Activated CD4-positive, alpha-beta memory T cell treated with anti-CD3 and anti-CD28 coated beads for 36 hours (primary cell): Measurements from ENCODE around the gene C1orf50. TPM values are rescaled to one million over a fixed set of nuclear protein-coding genes. Genes with fewer than 3 reads are reported as not detected.
"Not testable (repeated sequence)": the region's sequence is repeated elsewhere in the genome, so short reads cannot be mapped to it uniquely, and the experiment has no call there.

Experiments used
- CTCF ChIA-PET: fragments of 350-600 bp; sonication (Branson Sonifier 250); formaldehyde crosslinking; loops from one replicate; lab custom pipeline; 2021; ENCODE audit warnings: antibody characterized with exemption, inconsistent platforms; lab: Charles Lee
- POLR2A ChIA-PET: fragments of 350-600 bp; sonication (Branson Sonifier 250); formaldehyde crosslinking; loops from one replicate; lab custom pipeline; 2021; ENCODE audit warnings: antibody characterized with exemption; lab: Charles Lee
- DNase-seq: peaks from one replicate; pipeline ENCODE4 v3.0.0-alpha.2; 2020
- H3K27ac Mint-ChIP-seq: one replicate; pipeline ENCODE4 v1.8.0; 2021; ENCODE audit warnings: mixed read lengths
- H3K27me3 Mint-ChIP-seq: one replicate; pipeline ENCODE4 v1.8.0; 2021; ENCODE audit warnings: mixed read lengths
- H3K36me3 Mint-ChIP-seq: one replicate; pipeline ENCODE4 v1.8.0; 2021; ENCODE audit warnings: mixed read lengths
- H3K4me1 Mint-ChIP-seq: one replicate; pipeline ENCODE4 v1.8.0; 2021; ENCODE audit warnings: low read depth, mixed read lengths
- H3K4me3 Mint-ChIP-seq: one replicate; pipeline ENCODE4 v1.8.0; 2021; ENCODE audit warnings: mild to moderate bottlenecking, mixed read lengths
- H3K9me3 Mint-ChIP-seq: one replicate; pipeline ENCODE4 v1.8.0; 2021; ENCODE audit warnings: mixed read lengths
- intact Hi-C: fragments of 100-400 bp; cut with micrococcal nuclease; formaldehyde crosslinking; loops from one replicate; pipeline ENCODE4 v1.15.1; 2023
- total RNA-seq, 2 experiments: library from RNA; stranded (reverse); gene quantifications; one replicate each; pipeline ENCODE4 v1.2.3, GENCODE V29; 2021

The C1orf50 gene
- total RNA-seq, 2 experiments from 2014 or later: 5.6 to 7.6 TPM

DNA sequence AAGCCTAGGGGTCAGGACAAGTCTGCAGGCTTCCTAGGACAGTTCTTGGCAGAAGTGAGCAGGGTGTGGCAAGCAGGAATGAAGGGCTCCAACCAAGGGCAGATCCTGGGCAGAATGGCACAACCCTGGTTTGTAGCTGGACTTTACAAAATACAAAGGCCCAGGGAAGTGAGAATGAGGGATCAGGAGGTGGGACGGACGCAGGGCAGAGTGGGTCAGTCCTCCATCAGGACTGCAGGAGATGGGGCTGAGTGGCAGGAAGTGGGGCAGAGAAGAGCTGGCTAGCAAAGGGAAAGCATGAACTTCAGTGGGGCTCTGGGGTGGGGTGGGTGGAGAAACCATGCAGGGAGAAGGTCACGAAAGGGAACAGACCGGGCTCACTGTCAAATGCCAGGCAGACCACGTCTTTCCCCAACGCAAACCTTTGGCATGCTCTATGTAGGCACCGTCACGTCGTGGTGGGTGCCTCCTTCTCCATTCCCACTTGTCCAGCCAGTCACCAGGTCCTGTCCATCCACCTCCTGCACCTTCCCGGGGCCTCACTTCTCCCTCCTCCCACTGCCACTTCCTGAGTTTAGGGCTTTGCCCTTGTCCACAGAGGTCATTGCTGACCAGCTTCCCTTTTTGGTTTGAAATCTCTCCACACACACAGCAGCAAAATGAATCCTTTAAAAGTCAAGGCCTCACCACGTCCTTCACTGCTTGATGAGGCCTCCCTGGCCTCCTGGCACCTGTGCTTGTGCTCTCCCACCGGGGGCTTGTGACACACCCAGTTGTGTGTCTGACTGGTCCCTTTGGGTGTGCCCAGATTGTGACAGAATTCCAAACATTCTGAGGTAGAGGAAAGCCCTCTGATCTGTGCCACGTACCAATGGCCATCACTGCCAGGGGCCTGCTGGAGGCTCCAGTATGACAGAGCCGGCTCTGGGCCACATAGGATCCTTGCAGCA is 18.3 kb upstream of the C1orf50 start:
- ChIA-PET CTCF (interaction anchor here (0.8 to 4.9 kb wide), 4 partner anchors 8 to 171 kb away, joined by 3 to 30 read pairs (median 8); no protein-coding TSS in a partner anchor), POLR2A (interaction anchor here (1.0 kb wide), 1 partner anchor 18 kb away, joined by 3 read pairs; the partner anchor contains the start of genes C1orf50 and P3H1)
- DNase-seq: no peak
- Mint-ChIP-seq H3K27ac (no peak overlapping the region), H3K4me1 (no peaks in the 10 kb centered on the region), H3K9me3 (no peaks in the 10 kb centered on the region), H3K4me3 (no peak overlapping the region), H3K27me3 (no peaks in the 10 kb centered on the region), H3K36me3 (peaks cover 38% of the 10 kb centered on the region)
- intact Hi-C loops: loop anchor here (5.0 kb wide), 1 partner anchor 171 kb away; no protein-coding TSS in a partner anchor

- Mint-ChIP-seq H3K4me1 (no peaks in the 10 kb centered on the region), H3K27me3 (no peaks in the 10 kb centered on the region), H3K27ac (no peak overlapping the region), H3K36me3 (peaks cover 47% of the 10 kb centered on the region), H3K9me3 (no peaks in the 10 kb centered on the region), H3K4me3 (no peak overlapping the region)
- ChIA-PET POLR2A (no interaction called here), CTCF (interaction anchor here (1.6 kb wide), 1 partner anchor 9 kb away, joined by 4 read pairs; no protein-coding TSS in a partner anchor)
- no peak for DNase-seq
- intact Hi-C loops: no loop called here
Observed at GRCh38 chr1:42750041-42750440, 17.0 kb upstream of the C1orf50 start.

DNA sequence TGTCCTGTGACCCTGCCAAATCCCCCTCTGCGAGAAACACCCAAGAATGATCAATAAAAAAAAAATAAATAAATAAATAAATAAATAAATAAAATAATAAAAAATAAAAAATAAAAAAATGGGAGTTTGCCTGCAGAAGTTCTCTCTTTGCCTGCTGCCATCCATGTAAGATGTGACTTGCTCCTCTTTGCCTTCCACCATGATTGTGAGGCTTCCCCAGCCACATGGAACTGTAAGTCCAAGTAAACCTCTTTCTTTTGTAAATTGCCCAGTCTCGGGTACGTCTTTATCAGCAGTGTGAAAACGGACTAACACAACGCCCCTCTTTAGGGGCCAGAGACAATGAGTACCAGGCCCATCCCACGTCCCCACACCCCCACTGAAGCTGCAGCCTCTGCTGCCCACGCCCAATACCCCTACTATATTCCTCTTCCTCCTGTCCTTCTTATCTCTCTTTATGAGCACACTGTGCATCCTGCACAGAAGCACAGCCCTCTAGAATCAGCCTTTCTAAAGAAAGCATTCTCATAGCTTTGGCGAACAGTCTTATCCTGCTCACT is 15.5 kb upstream of the C1orf50 start:
- peaks cover 58% of the 10 kb centered on the region for H3K36me3 Mint-ChIP-seq
- H3K27me3 Mint-ChIP-seq, POLR2A ChIA-PET, CTCF ChIA-PET, intact Hi-C loops, DNase-seq, H3K9me3 Mint-ChIP-seq, H3K4me1 Mint-ChIP-seq, H3K4me3 Mint-ChIP-seq, H3K27ac Mint-ChIP-seq: not testable (repeated sequence)

DNA sequence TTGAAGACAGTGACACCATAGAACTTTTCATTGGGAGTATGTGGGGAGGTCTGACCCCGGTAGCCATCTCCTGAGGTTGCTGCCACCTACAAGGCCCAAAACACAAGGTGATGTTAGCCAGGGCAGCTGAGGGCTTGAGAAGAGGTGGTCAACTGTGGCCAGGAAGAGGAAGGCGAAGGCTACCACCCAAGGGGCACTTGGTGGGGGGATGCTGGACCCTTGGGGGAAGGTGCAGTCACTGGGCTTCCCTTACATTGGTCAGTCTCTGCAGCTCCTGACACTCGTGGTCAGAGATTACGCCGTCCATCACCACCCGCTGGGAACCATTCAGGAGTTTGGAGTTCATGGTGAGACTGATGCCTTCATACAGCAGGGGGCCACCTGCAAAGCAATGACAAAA is 14.8 kb upstream of the C1orf50 start:
- no peak for DNase-seq
- no peak overlapping the region for H3K27ac Mint-ChIP-seq
- ChIA-PET CTCF (interaction anchor here (0.8 kb wide), 1 partner anchor 161 kb away, joined by 3 read pairs; no protein-coding TSS in a partner anchor), POLR2A (no interaction called here)
- H3K4me1 Mint-ChIP-seq: no peaks in the 10 kb centered on the region
- no peaks in the 10 kb centered on the region for H3K27me3 Mint-ChIP-seq
- intact Hi-C loops: no loop called here
- H3K4me3 Mint-ChIP-seq: no peak overlapping the region
- H3K9me3 Mint-ChIP-seq: no peaks in the 10 kb centered on the region
- peaks cover 60% of the 10 kb centered on the region for H3K36me3 Mint-ChIP-seq

DNA sequence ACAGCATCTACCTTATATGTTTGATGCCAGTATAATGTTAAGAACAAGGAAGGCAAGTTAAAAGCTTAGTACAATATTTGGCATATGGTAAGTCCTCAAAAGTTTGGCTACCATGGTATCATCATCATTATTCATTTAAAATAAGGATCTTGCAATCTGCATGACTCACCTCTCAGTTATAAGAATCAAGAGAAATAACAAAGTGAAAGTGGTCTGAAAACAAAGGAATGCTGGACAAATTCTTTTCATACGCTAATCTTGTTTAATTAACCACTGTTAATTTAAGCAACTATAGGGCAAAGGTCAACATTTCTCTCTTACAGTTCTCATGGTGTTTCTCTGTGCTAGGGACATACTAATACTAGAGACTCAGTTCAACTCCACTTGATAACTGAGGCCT is 14.0 kb upstream of the C1orf50 start:
- Mint-ChIP-seq H3K9me3 (no peaks in the 10 kb centered on the region), H3K4me3 (no peak overlapping the region), H3K4me1 (no peaks in the 10 kb centered on the region), H3K27me3 (no peaks in the 10 kb centered on the region), H3K36me3 (peaks cover 61% of the 10 kb centered on the region), H3K27ac (no peak overlapping the region)
- CTCF ChIA-PET: interaction anchor here (0.8 kb wide), 1 partner anchor 160 kb away, joined by 3 read pairs; no protein-coding TSS in a partner anchor
- intact Hi-C loops: no loop called here
- POLR2A ChIA-PET: no interaction called here
- DNase-seq: no peak

DNA sequence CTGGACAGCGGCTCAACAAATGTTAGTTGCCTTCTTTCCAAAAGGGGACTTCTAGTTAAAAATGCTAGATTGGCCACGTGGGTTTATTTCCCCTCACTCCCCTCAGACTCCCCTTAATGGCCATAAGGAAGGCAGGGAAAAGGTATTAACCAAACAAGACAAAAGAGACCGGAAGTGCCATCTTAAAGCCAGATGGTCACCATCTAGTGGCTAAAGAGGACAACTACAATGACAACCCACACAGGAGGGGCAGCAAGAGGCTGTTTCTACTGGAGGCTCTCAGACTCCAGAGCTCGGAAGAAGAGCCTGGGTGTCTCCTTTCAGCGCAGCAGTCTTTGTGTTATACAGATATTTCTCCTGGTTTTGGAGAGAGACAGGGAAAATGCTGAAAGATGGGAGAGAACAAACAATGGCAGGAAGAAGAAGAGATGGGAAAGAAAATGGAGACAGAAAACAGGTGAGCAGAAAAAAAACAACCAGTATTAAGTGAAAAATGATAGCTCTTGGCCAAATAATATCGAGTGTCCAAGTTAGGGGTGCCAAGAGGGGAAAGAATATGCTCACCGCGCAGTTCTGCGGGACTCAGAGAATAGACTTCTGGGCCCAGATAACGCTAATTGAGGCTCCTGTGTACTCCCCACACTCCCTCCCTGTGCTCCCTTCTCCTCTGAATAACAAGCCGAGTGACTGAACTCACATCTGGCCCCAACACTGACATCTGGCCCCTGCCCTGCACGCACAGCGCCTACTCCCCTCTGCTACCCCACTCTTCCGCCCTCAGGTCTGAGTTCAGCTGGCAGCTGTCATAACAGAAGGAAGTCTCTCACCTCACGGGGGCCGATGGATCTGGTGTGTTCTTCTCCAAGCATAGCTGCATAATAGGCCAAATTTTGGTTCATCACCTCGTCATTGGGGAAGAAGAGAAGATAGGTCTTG is 9.8 kb upstream of the C1orf50 start:
- peaks cover 40% of the 10 kb centered on the region for H3K36me3 Mint-ChIP-seq
- no peaks in the 10 kb centered on the region for H3K9me3 Mint-ChIP-seq
- H3K4me1 Mint-ChIP-seq: no peaks in the 10 kb centered on the region
- ChIA-PET POLR2A (interaction anchor here (0.8 kb wide), 1 partner anchor 10 kb away, joined by 4 read pairs; the partner anchor contains the start of genes C1orf50 and P3H1), CTCF (interaction anchor here (1.8 to 3.2 kb wide), 4 partner anchors 9 to 179 kb away, joined by 4 to 12 read pairs (median 11); partner anchors contain the start of genes C1orf50 and P3H1)
- H3K27me3 Mint-ChIP-seq: no peaks in the 10 kb centered on the region
- no peak overlapping the region for H3K27ac Mint-ChIP-seq
- DNase-seq: no peak
- intact Hi-C loops: no loop called here
- H3K4me3 Mint-ChIP-seq: no peak overlapping the region

DNA sequence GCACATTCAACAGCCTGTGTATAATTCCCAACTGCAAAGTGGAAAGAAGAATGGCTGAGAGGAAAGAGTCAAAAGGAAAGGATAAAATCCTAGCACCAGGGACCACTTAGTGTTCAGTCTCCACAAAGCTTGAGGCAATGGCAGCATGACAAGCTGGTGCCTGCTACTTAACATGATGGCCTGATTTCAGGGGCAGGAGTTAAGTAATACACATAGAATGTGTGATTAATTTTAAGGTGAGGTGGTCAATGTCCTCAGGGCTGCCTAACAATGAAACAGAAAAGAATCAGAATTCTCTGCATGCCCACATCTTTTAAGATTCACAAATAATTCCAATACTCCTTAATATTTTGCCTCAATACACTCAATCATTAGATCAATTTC is 9.2 kb upstream of the C1orf50 start:
- intact Hi-C loops: no loop called here
- H3K27ac Mint-ChIP-seq: no peak overlapping the region
- peaks cover 33% of the 10 kb centered on the region for H3K36me3 Mint-ChIP-seq
- POLR2A ChIA-PET: interaction anchor here (0.8 kb wide), 1 partner anchor 9 kb away, joined by 4 read pairs; the partner anchor contains the start of genes C1orf50 and P3H1
- H3K4me3 Mint-ChIP-seq: no peak overlapping the region
- H3K4me1 Mint-ChIP-seq: no peaks in the 10 kb centered on the region
- DNase-seq: no peak
- no peaks in the 10 kb centered on the region for H3K27me3 Mint-ChIP-seq
- H3K9me3 Mint-ChIP-seq: no peaks in the 10 kb centered on the region
- CTCF ChIA-PET: interaction anchor here (1.8 to 3.2 kb wide), 4 partner anchors 9 to 180 kb away, joined by 4 to 12 read pairs (median 11); partner anchors contain the start of genes C1orf50 and P3H1

DNA sequence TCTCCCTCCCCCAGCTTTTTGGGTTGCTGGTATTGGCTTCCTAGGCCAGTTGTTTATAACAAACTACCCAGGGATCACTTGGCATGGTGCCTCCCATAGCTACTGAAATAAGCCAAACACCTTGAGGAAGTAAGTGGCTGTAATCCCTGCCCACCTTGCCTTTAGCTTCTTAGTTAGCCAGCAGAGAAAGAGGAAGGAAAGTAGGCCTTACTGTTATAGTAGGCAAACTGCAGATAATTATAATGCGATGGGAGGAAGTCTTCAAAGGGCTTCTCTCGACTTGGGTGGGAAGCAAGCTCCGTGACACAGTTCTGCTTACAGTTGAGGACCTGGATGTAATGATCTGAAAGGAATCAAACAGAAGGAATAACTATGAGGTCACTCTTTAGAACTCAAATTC is 8.4 kb upstream of the C1orf50 start:
- CTCF ChIA-PET: interaction anchor here (0.6 to 3.2 kb wide), 5 partner anchors 9 to 180 kb away, joined by 3 to 12 read pairs (median 4); no protein-coding TSS in a partner anchor
- peaks cover 33% of the 10 kb centered on the region for H3K36me3 Mint-ChIP-seq
- POLR2A ChIA-PET: no interaction called here
- H3K9me3 Mint-ChIP-seq: no peaks in the 10 kb centered on the region
- intact Hi-C loops: no loop called here
- H3K4me1 Mint-ChIP-seq: no peaks in the 10 kb centered on the region
- no peak overlapping the region for H3K27ac Mint-ChIP-seq
- H3K4me3 Mint-ChIP-seq: no peak overlapping the region
- no peaks in the 10 kb centered on the region for H3K27me3 Mint-ChIP-seq
- DNase-seq: no peak

DNA sequence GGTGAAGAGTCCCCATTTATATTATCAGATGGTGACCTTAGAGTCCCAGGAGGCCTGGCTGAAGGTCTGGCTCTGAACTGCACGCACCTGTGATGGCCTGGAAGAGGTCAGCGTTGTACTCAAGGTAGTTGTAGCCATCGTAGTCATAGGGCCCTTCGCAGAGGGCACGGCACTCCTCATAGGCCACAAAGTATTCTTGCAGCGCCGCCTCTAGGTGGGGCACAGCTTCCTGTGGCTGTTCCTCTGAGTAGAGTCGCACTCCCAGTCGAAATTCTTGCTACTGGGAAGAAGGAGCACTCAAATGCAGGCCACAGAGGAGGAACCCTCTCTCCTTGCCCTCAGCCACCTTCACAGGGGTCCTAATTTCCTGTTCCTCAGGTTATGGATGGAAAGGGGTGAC is 7.9 kb upstream of the C1orf50 start:
- no peak for DNase-seq
- Mint-ChIP-seq H3K9me3 (no peaks in the 10 kb centered on the region), H3K27me3 (no peaks in the 10 kb centered on the region), H3K27ac (no peak overlapping the region), H3K36me3 (peaks cover 29% of the 10 kb centered on the region), H3K4me3 (no peak overlapping the region), H3K4me1 (no peaks in the 10 kb centered on the region)
- intact Hi-C loops: no loop called here
- ChIA-PET POLR2A (no interaction called here), CTCF (interaction anchor here (1.7 to 3.2 kb wide), 3 partner anchors 9 to 181 kb away, joined by 4 to 12 read pairs (median 11); no protein-coding TSS in a partner anchor)

- DNase-seq: no peak
- no peaks in the 10 kb centered on the region for H3K27me3 Mint-ChIP-seq
- intact Hi-C loops: no loop called here
- H3K4me3 Mint-ChIP-seq: no peak overlapping the region
- H3K9me3 Mint-ChIP-seq: no peaks in the 10 kb centered on the region
- POLR2A ChIA-PET: no interaction called here
- CTCF ChIA-PET: no interaction called here
- H3K36me3 Mint-ChIP-seq: peaks cover 13% of the 10 kb centered on the region
- no peak overlapping the region for H3K27ac Mint-ChIP-seq
- H3K4me1 Mint-ChIP-seq: peaks cover 2% of the 10 kb centered on the region
Observed at GRCh38 chr1:42761567-42761966, 5.5 kb upstream of the C1orf50 start.

DNA sequence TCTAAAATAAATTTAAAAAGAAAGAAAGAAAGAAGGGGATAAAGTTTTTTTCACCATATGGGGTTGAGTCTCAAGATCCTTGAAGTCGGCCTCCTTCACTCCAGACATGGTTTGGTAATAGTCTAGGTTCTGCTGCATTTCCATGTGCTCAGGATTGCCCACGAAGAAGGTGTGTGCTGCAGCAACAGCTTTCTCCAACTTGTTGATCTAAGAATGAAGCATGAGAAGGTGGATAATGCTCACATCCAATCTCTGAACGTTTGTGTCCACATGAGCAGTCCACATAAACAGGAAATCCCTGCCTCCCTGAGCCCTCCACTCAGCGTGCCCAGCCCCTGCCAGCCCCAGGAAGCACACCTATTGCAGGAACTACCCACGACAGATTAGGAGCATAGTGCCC is 4.8 kb upstream of the C1orf50 start:
- POLR2A ChIA-PET: interaction anchor here (0.6 kb wide), 1 partner anchor 84 kb away, joined by 3 read pairs; the partner anchor contains the start of gene ZNF691
- intact Hi-C loops: no loop called here
- no peaks in the 10 kb centered on the region for H3K27me3 Mint-ChIP-seq

More for the DNA sequence above, 4.8 kb upstream of the C1orf50 start:
- CTCF ChIA-PET: no interaction called here
- peaks cover 6% of the 10 kb centered on the region for H3K36me3 Mint-ChIP-seq
- H3K4me1 Mint-ChIP-seq: peaks cover 2% of the 10 kb centered on the region
- DNase-seq: no peak
- H3K27ac Mint-ChIP-seq: no peak overlapping the region
- no peaks in the 10 kb centered on the region for H3K9me3 Mint-ChIP-seq
- no peak overlapping the region for H3K4me3 Mint-ChIP-seq
